ENCODE results near the gene TNFRSF13B. TPM values are rescaled to one million over a fixed set of nuclear protein-coding genes. Genes with fewer than 3 reads are reported as not detected.

The TNFRSF13B gene
- total RNA-seq, 1 experiment from 2014 or later, result not detected

DNA sequence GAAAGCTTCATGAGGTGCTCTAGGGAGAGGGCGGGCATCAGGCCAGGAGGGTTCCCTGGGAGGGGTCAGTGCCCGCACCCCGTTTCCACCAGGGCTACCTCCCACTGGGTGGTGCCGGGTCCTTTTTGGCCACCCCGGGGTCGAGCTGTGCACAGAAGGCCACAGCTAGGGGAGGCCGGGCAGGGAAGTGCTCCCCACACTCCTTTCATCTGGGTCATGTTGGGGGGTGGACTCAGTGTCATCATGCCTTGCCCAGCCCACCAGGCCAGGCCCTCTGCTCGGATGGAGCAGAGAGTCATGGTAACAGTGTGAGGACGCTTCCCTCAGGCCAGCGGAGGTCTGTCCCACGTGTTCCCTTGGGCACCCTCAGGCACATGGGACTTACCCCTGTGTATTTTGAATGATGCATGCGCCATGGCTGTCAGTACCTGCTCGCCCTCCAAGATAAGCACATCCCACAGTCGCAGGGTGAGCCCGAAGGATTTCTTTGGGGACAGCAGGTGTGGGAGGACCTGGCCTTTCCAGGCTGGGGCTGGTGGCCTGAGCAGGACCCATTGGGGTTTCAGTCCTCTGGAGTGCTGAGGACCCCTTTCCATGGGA is 46.4 kb downstream of the TNFRSF13B start:
- Mint-ChIP-seq H3K9me3 (ENCODE audit: low read depth, unreplicated experiment) (peaks cover 2% of the 10 kb centered on the region), H3K27me3 (ENCODE audit: unreplicated experiment) (no peaks in the 10 kb centered on the region), H3K36me3 (ENCODE audit: insufficient read depth, unreplicated experiment) (no peaks in the 10 kb centered on the region), H3K4me1 (ENCODE audit: low read depth, unreplicated experiment) (no peaks in the 10 kb centered on the region), H3K4me3 (ENCODE audit: low read depth, unreplicated experiment) (no peak overlapping the region), H3K27ac (ENCODE audit: unreplicated experiment) (no peak overlapping the region)
- no peak for DNase-seq
- TF ChIP-seq, protein P1, sequence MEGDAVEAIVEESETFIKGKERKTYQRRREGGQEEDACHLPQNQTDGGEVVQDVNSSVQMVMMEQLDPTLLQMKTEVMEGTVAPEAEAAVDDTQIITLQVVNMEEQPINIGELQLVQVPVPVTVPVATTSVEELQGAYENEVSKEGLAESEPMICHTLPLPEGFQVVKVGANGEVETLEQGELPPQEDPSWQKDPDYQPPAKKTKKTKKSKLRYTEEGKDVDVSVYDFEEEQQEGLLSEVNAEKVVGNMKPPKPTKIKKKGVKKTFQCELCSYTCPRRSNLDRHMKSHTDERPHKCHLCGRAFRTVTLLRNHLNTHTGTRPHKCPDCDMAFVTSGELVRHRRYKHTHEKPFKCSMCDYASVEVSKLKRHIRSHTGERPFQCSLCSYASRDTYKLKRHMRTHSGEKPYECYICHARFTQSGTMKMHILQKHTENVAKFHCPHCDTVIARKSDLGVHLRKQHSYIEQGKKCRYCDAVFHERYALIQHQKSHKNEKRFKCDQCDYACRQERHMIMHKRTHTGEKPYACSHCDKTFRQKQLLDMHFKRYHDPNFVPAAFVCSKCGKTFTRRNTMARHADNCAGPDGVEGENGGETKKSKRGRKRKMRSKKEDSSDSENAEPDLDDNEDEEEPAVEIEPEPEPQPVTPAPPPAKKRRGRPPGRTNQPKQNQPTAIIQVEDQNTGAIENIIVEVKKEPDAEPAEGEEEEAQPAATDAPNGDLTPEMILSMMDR (IDR thresholded peaks at IDR 0.05; ENCODE audit: unreplicated experiment), result no peak
- CTCF ChIA-PET, result no interaction called here
- intact Hi-C loops (cut with micrococcal nuclease; ENCODE audit: unreplicated experiment), result no loop called here
- no TSS peak for BruUV-seq (replicated peaks)

DNA sequence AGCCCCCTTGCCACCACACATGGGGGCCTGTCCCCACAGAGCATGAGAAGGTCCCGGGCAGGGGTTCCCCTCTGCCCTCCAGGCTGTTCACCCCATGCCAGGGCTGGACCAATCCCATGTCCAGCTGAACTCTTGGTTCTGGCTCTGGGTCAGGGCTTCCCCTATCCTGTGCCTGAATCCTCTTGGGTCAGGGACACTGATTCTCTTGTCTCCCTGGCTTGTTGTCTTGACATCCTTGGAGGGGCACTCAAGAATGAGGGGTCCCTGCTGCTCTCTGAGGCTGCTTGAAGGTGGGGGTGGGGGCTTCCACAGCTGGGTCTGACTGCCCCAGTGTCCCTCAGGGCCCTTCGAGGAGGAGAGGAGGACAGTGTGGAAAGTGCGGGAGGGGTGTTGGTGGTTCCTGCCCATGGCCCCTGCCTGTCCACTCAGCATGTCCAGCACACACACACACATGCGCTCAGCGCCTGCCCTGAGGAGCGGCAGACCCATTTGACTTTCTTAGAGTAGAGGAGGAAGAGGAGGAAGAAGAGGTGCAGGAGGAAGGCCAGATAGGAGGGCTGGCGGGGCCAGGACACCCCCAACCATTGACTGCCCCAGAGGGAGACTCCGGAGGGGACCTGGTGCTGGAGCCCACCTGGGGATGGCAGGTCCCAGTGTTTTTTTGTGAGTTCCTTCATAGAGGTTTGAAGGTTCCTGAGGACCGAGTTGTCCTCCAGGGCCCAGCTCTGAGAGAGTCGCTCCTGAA is 47.0 kb downstream of the TNFRSF13B start:
- no peak overlapping the region for H3K27ac Mint-ChIP-seq (ENCODE audit: unreplicated experiment)
- no peak for DNase-seq
- H3K36me3 Mint-ChIP-seq (ENCODE audit: insufficient read depth, unreplicated experiment), result no peaks in the 10 kb centered on the region
- CTCF ChIA-PET, result no interaction called here
- no peak overlapping the region for H3K4me3 Mint-ChIP-seq (ENCODE audit: low read depth, unreplicated experiment)
- TF ChIP-seq, protein P1 (IDR thresholded peaks at IDR 0.05; ENCODE audit: unreplicated experiment), result no peak
- no peaks in the 10 kb centered on the region for H3K4me1 Mint-ChIP-seq (ENCODE audit: low read depth, unreplicated experiment)
- peaks cover 2% of the 10 kb centered on the region for H3K9me3 Mint-ChIP-seq (ENCODE audit: low read depth, unreplicated experiment)
- BruUV-seq (replicated peaks), result no TSS peak
- intact Hi-C loops (cut with micrococcal nuclease; ENCODE audit: unreplicated experiment), result no loop called here
- no peaks in the 10 kb centered on the region for H3K27me3 Mint-ChIP-seq (ENCODE audit: unreplicated experiment)

DNA sequence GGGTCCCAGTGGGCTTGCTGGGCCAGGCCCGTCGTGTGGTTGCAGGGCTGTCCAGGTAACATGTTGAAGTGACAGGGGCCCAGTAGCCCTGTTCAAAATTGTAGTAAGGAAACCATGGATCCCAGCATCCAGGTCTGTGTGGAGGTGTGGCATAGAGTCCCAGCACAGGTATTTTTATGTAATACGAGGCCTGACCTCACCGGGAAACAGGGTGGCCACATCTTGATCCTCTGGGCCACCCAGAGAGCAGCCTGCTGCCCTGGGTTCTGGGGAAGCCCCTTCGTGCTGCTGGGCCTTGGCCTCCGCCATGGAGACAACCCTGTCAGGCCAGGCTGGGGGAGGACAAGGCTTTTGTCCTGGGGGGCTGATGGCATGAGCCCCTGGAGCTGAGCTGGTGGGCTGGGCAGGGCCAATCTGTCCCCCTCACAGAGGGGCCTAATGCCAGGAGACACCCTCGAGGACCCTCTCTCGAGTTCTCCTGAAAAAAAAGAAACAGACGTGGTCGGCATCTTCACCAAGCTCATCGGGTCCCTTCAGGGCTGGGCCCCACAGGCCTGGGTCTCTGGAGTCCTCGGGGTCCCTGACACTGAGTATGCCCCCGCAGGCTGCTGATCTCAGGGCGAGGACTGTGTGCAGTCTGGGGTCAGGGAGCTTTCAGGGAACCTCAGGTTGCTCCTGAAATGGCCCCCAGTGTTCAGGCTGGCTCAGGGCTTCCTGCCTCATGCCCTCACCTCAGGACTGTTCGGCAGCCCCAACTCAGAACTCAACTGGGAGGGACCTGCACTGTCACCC is 47.8 kb downstream of the TNFRSF13B start:
- Mint-ChIP-seq H3K27ac (ENCODE audit: unreplicated experiment) (no peak overlapping the region), H3K4me1 (ENCODE audit: low read depth, unreplicated experiment) (no peaks in the 10 kb centered on the region), H3K4me3 (ENCODE audit: low read depth, unreplicated experiment) (no peak overlapping the region), H3K36me3 (ENCODE audit: insufficient read depth, unreplicated experiment) (no peaks in the 10 kb centered on the region), H3K27me3 (ENCODE audit: unreplicated experiment) (no peaks in the 10 kb centered on the region), H3K9me3 (ENCODE audit: low read depth, unreplicated experiment) (peaks cover 2% of the 10 kb centered on the region)
- DNase-seq, result no peak
- intact Hi-C loops (cut with micrococcal nuclease; ENCODE audit: unreplicated experiment), result no loop called here
- no TSS peak for BruUV-seq (replicated peaks)
- CTCF ChIA-PET, result no interaction called here
- TF ChIP-seq, protein P1 (IDR thresholded peaks at IDR 0.05; ENCODE audit: unreplicated experiment), result no peak

DNA sequence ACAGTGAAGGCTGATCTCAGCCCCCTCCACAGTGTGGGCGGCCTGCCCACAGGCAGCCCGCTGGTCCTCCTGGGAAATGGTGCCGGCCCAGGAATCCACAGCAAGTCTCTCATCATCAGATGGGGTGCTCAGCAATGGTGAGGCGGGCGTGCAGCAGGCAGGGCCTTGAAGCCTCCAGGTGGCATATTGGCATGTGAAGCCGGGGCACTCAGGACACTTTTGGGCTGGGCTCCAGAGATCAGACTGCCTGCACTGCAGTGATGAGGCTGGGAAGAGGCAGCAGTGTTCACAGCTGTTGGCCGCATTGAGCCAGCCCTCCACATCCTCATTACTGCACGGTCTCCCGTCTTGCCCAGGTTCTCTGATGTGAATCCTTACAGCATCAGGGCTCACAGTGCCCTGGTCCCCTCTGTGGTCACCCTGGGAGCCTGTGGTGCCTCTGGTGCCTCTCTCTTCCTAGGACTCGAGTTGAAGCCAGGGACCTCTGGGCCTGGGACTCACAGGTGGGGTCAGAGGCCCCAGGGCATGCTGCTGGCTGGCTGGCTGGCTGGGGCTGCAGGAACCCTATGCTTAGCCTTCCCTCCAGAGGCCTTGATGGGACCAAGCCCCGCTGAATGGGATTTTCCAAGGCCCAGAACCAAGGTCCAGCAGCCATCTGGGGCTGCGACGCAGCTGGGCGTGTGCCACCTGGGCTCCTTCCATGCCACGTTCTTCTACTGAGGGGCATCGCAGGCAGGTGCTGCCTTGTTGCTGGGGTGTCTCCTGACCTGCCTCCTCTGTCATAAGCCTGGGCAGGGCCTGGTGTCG is 48.6 kb downstream of the TNFRSF13B start:
- Mint-ChIP-seq H3K27me3 (ENCODE audit: unreplicated experiment) (no peaks in the 10 kb centered on the region), H3K27ac (ENCODE audit: unreplicated experiment) (no peak overlapping the region), H3K9me3 (ENCODE audit: low read depth, unreplicated experiment) (peaks cover 2% of the 10 kb centered on the region), H3K4me1 (ENCODE audit: low read depth, unreplicated experiment) (no peaks in the 10 kb centered on the region), H3K36me3 (ENCODE audit: insufficient read depth, unreplicated experiment) (no peaks in the 10 kb centered on the region), H3K4me3 (ENCODE audit: low read depth, unreplicated experiment) (no peak overlapping the region)
- TF ChIP-seq, protein P1 (IDR thresholded peaks at IDR 0.05; ENCODE audit: unreplicated experiment), result no peak
- DNase-seq, result no peak
- BruUV-seq (replicated peaks), result no TSS peak
- CTCF ChIA-PET, result no interaction called here
- intact Hi-C loops (cut with micrococcal nuclease; ENCODE audit: unreplicated experiment), result no loop called here
